ENCODE measurements around the gene B2M.

Gene B2M

GRCh38 chr15:44753345-44753744, 42.0 kb downstream of the B2M start:
- DNase-seq (ENCODE audit: low read depth), result no peak
- no peak for TF ChIP-seq CTCF (IDR thresholded peaks at IDR 0.05; ENCODE audit: insufficient read depth, low read depth, low read length, missing control alignments)
- H3K4me3 ChIP-seq (ENCODE audit: low read length), result no peak overlapping the region

GRCh38 chr15:44763187-44763586, 51.9 kb downstream of the B2M start:
- no peak for DNase-seq (ENCODE audit: low read depth)
- H3K4me3 ChIP-seq (ENCODE audit: low read length), result no peak overlapping the region
- TF ChIP-seq CTCF (IDR thresholded peaks at IDR 0.05; ENCODE audit: insufficient read depth, low read depth, low read length, missing control alignments), result no peak

GRCh38 chr15:44763848-44764247, 52.5 kb downstream of the B2M start:
- DNase-seq (ENCODE audit: low read depth), result no peak
- H3K4me3 ChIP-seq (ENCODE audit: low read length), result no peak overlapping the region
- TF ChIP-seq CTCF (IDR thresholded peaks at IDR 0.05; ENCODE audit: insufficient read depth, low read depth, low read length, missing control alignments), result no peak

GRCh38 chr15:44765036-44765435, 53.7 kb downstream of the B2M start:
- DNase-seq (ENCODE audit: low read depth), result no peak
- TF ChIP-seq CTCF (IDR thresholded peaks at IDR 0.05; ENCODE audit: insufficient read depth, low read depth, low read length, missing control alignments), result no peak

More at GRCh38 chr15:44765036-44765435, 53.7 kb downstream of the B2M start:
- no peak overlapping the region for H3K4me3 ChIP-seq (ENCODE audit: low read length)

Data from epithelial cell of esophagus (primary cell).